ENCODE data around the gene OR5A2. TPM values are rescaled to one million over a fixed set of nuclear protein-coding genes. Genes with fewer than 3 reads are reported as not detected.
"Not testable (repeated sequence)": the region's sequence is repeated elsewhere in the genome, so short reads cannot be mapped to it uniquely, and the experiment has no call there.

OR5A2 gene
- polyA plus RNA-seq (ENCODE audit: low read depth in 6 of 6) = not detected

GRCh38 chr11:59426361-59427067, at the start of gene OR5A2:
Gene OR5A2 (minus strand): TSS chr11:59426413. CDS start chr11:59422953, 3,460 bp downstream.
- Mint-ChIP-seq H3K9me3 (no peaks in the 10 kb centered on the region), H3K4me1 (peaks cover 9 to 36% (median 12%) of the 10 kb centered on the region in 3 donors), H3K4me3 (no peak within 1 kb of the TSS), H3K27ac (no peak within 1 kb of the TSS), H3K27me3 (peaks cover 0 to 4% (median 0%) of the 10 kb centered on the region in 3 donors), H3K36me3 (no peaks in the 10 kb centered on the region)
- ATAC-seq (ENCODE audit: low read depth in 2 of 2) = no peak
- no peak for DNase-seq

DNA sequence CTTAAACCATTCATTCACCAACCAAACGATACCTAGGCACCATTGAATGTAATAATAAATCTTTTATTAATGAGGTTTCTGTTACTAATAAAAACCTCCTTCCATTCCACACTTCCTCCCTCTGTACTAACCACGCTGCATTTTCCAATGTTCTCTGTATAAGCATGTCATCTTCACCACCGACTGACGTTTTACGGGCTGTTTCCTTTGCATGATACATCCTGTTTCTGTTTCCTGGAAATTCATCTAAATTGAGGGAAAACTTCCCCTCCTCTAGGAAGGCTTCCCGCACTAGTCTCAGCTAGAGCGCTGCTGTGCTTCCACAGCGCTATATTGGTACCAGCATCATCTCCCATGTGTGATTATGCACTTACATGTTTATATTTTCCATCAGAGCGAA, 49.0 kb upstream of the OR5A2 start:
- Mint-ChIP-seq H3K27ac (no peak overlapping the region), H3K4me1 (peaks cover 5 to 13% (median 10%) of the 10 kb centered on the region in 3 donors)

DNA sequence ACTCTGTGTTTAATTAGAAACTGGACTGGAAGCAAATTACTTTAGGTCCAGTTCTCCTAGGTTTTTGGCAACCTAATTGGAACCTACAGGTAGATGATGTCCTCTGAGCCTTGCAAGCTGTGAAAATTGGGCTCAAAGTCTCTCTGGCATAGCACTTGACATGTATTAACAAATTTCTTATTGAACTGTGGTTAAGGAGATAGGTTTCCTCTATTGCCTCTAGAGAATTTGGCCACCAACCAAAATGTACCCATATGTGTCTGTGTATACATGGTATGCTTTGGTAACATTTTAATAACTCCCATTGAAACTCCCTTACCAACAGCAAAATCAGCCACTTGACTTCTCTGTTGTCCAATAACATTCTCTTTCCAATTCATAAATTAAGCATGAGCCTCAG, 46.8 kb upstream of the OR5A2 start, which contains the start of gene OR4D10:
OR4D10 (plus strand) TSS at position 301 of the 400 bp plus-strand sequence. CDS start 4,115 bp downstream, outside the sequence.
- no peaks in the 10 kb centered on the region for H3K36me3 Mint-ChIP-seq
- ATAC-seq (ENCODE audit: low read depth in 2 of 2) = no peak
- no peak for DNase-seq
- H3K27ac Mint-ChIP-seq = no peak within 1 kb of the TSS
- H3K4me1 Mint-ChIP-seq = peaks cover 5 to 13% (median 10%) of the 10 kb centered on the region in 3 donors
- no peaks in the 10 kb centered on the region for H3K9me3 Mint-ChIP-seq
- no peak within 1 kb of the TSS for H3K4me3 Mint-ChIP-seq
- peaks cover 8 to 21% (median 15%) of the 10 kb centered on the region in 3 donors for H3K27me3 Mint-ChIP-seq

More for the DNA sequence above, 49.0 kb upstream of the OR5A2 start:
- H3K36me3 Mint-ChIP-seq = no peaks in the 10 kb centered on the region
- no peaks in the 10 kb centered on the region for H3K9me3 Mint-ChIP-seq
- ATAC-seq (ENCODE audit: low read depth in 2 of 2) (no peak), DNase-seq (no peak)
- H3K4me3 Mint-ChIP-seq = no peak overlapping the region
- peaks cover 9 to 17% (median 15%) of the 10 kb centered on the region in 3 donors for H3K27me3 Mint-ChIP-seq

DNA sequence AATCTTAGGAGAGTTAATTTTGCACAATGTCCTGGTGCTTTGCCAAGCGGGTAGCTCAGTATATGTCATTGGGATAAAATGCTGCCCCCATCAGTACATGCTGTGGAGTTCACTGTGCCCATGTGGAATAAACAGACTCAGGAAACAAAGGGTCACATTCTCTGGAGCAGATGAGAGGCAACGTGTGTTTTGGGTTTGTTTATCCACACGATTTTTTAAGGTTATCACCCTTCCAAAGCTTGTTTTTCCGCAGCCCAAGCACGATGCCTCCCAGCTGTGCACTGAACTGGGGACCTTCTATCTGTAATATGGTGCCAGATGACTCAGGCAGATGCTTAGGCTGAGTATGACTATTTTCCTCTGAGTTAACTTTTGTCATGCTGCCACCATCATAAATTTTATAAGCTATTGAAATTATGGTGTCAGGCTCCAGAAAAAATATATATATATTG, 37.0 kb upstream of the OR5A2 start:
- H3K9me3 Mint-ChIP-seq = peaks cover 0 to 9% (median 4%) of the 10 kb centered on the region in 7 donors
- no peak overlapping the region for H3K27ac Mint-ChIP-seq
- H3K27me3 Mint-ChIP-seq = peaks cover 8 to 40% (median 27%) of the 10 kb centered on the region in 3 donors
- ATAC-seq (ENCODE audit: low read depth in 2 of 2) (no peak), DNase-seq (no peak)
- no peak overlapping the region for H3K4me3 Mint-ChIP-seq
- no peaks in the 10 kb centered on the region for H3K4me1 Mint-ChIP-seq
- H3K36me3 Mint-ChIP-seq = no peaks in the 10 kb centered on the region

DNA sequence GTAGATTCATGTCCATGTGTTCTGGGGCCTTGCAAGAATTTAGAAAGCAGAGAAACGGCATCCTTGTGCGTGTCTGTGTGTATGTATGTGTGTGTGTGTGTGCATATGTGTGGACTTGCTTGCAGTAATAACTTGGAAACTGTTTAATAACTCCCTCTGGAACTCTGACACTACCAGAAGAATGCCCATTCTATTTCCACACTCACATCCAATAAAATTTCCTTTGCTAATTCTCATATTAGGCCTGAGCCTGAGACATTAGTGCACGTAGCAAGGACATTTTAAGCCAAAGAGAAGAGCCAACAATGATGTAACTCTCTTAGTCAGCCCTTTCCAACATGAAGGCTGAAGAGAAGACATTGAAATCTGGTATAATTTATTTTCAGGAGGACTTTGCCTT, 33.7 kb upstream of the OR5A2 start:
- DNase-seq = no peak
- H3K4me3 Mint-ChIP-seq = no peak overlapping the region
- no peak for ATAC-seq (ENCODE audit: low read depth in 2 of 2)
- H3K27ac Mint-ChIP-seq = no peak overlapping the region
- peaks cover 0 to 8% (median 0%) of the 10 kb centered on the region in 7 donors for H3K9me3 Mint-ChIP-seq
- H3K4me1 Mint-ChIP-seq = no peaks in the 10 kb centered on the region
- peaks cover 22 to 36% (median 27%) of the 10 kb centered on the region in 3 donors for H3K27me3 Mint-ChIP-seq
- H3K36me3 Mint-ChIP-seq = peaks cover 0 to 5% of the 10 kb centered on the region in 2 donors

- peaks cover 8 to 24% (median 17%) of the 10 kb centered on the region in 3 donors for H3K27me3 Mint-ChIP-seq
- peaks cover 0 to 5% of the 10 kb centered on the region in 2 donors for H3K36me3 Mint-ChIP-seq
- H3K9me3 Mint-ChIP-seq = no peaks in the 10 kb centered on the region
- ATAC-seq (ENCODE audit: low read depth in 2 of 2) (no peak), DNase-seq (no peak)
- no peak within 1 kb of the TSS for H3K4me3 Mint-ChIP-seq
- peak within 1 kb of the TSS in 1 of 6 donors; percentile 21 for H3K27ac Mint-ChIP-seq
- no peaks in the 10 kb centered on the region for H3K4me1 Mint-ChIP-seq
These were observed 30.4 kb upstream of the OR5A2 start, which contains the start of gene OR4D6 for GRCh38 chr11:59456661-59457060. Gene OR4D6 (plus strand): TSS chr11:59456961. CDS start chr11:59456961, 0 bp downstream.

DNA sequence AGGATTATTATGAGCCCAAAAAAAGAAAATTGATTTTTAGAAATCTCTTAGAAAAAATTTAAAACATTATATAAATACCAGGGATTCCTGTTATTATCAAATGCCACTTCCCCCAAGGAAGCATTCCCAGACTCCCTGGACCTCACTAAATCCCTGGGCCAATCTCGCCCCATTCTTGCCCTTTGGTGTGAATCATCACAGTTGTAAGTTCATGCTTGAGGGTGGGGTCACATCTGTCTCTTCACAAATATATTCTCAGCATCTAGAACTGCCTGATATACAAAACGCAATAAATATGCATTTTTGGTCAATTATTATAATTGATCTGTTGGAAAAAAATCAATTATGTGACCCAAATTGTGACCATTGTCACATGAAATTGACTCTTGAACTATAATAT, 22.3 kb upstream of the OR5A2 start:
- Mint-ChIP-seq H3K4me3 (no peak overlapping the region), H3K9me3 (peaks cover 6 to 20% (median 9%) of the 10 kb centered on the region in 7 donors), H3K27ac (no peak overlapping the region), H3K4me1 (no peaks in the 10 kb centered on the region), H3K27me3 (peaks cover 5 to 36% (median 10%) of the 10 kb centered on the region in 3 donors), H3K36me3 (peaks cover 0 to 9% of the 10 kb centered on the region in 2 donors)
- ATAC-seq (ENCODE audit: low read depth in 2 of 2) = no peak
- no peak for DNase-seq

DNA sequence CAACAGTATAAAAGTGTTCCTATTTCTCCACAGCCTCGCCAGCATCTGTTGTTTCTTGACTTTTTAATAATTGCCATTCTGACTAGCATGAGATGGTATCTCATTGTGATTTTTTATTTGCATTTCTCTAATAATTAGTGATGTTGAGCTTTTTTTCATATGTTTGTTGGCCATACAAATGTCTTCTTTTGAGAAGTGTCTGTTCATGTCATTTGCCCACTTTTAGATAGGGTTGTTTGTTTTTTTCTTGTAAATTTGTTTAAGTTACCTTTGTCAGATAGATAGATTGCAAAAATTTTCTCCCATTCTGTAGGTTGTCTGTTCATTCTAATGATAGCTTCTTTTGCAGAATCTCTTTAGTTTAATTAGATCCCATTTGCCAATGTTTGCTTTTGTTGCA, 19.4 kb upstream of the OR5A2 start:
- not testable (repeated sequence) for DNase-seq; H3K4me1 Mint-ChIP-seq; H3K4me3 Mint-ChIP-seq; H3K27ac Mint-ChIP-seq; H3K36me3 Mint-ChIP-seq; ATAC-seq (ENCODE audit: low read depth in 2 of 2)
- Mint-ChIP-seq H3K9me3 (peaks cover 6 to 20% (median 9%) of the 10 kb centered on the region in 7 donors), H3K27me3 (peaks cover 5 to 40% (median 5%) of the 10 kb centered on the region in 3 donors)

- H3K36me3 Mint-ChIP-seq = no peaks in the 10 kb centered on the region
These were observed 11.6 kb upstream of the OR5A2 start for GRCh38 chr11:59437770-59438169.

DNA sequence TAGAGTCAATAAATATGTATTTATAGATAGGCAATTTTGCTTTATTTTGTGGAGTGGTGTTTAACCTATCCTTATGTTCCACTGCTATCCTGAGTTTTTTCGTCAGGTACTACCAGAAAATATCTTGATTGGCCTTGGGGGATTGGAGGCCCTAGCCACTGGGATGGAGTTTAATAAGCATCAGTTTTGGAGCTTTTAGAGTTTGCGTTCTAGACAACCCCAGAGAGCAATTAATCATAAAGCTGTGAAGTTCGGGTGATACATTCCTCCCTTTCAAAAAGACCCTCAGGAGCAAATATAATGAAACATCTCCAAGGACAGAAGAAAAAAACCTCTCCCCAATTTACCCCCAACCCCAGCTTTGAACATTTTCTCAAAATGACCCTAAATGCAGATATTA, 10.0 kb upstream of the OR5A2 start, which contains the start of gene OR5A1:
OR5A1 (plus strand) TSS at position 301 of the 400 bp plus-strand sequence. CDS start 6,700 bp downstream, outside the sequence.
- Mint-ChIP-seq H3K4me1 (no peaks in the 10 kb centered on the region), H3K9me3 (no peaks in the 10 kb centered on the region), H3K4me3 (no peak within 1 kb of the TSS), H3K27me3 (no peaks in the 10 kb centered on the region), H3K27ac (peak within 1 kb of the TSS in 1 of 6 donors; percentile 0), H3K36me3 (no peaks in the 10 kb centered on the region)
- no peak for DNase-seq
- no peak for ATAC-seq (ENCODE audit: low read depth in 2 of 2)

More at GRCh38 chr11:59437770-59438169, 11.6 kb upstream of the OR5A2 start:
- H3K27ac Mint-ChIP-seq = peak overlapping the region in 1 of 6 donors; percentile 5
- H3K27me3 Mint-ChIP-seq = no peaks in the 10 kb centered on the region
- no peak for DNase-seq
- H3K4me3 Mint-ChIP-seq = no peak overlapping the region
- no peak for ATAC-seq (ENCODE audit: low read depth in 2 of 2)
- H3K4me1 Mint-ChIP-seq = no peaks in the 10 kb centered on the region
- no peaks in the 10 kb centered on the region for H3K9me3 Mint-ChIP-seq

- H3K4me1 Mint-ChIP-seq = peaks cover 0 to 25% (median 4%) of the 10 kb centered on the region in 3 donors
- ATAC-seq (ENCODE audit: low read depth in 2 of 2) (peak; percentile 81 to 93), DNase-seq (peak; percentile 73)
- H3K4me3 Mint-ChIP-seq = no peak overlapping the region
- H3K27ac Mint-ChIP-seq = peak overlapping the region in 1 of 6 donors; percentile 58
- peaks cover 0 to 4% (median 0%) of the 10 kb centered on the region in 3 donors for H3K27me3 Mint-ChIP-seq
- no peaks in the 10 kb centered on the region for H3K36me3 Mint-ChIP-seq
- no peaks in the 10 kb centered on the region for H3K9me3 Mint-ChIP-seq
These were observed 3.8 kb upstream of the OR5A2 start for GRCh38 chr11:59429924-59430516.

DNA sequence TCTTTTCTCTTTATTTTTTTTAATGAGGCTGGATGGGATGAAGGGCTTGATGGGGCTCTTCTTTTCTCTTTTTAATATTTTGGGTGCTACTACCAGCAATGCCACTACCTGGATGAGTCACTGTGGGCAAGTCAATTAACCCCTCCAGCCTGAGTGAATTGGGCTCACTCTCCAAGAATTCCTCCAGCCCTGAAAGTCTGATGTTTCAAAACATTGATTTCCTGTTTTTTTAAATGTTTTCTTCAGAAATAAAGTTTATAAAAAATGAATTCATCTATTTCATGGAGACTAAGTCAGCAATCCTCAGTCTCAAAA, 812 bp upstream of the OR5A2 start:
- Mint-ChIP-seq H3K4me1 (peaks cover 8 to 34% (median 11%) of the 10 kb centered on the region in 3 donors), H3K9me3 (no peaks in the 10 kb centered on the region), H3K27ac (no peak overlapping the region), H3K4me3 (no peak overlapping the region), H3K27me3 (peaks cover 0 to 4% (median 0%) of the 10 kb centered on the region in 3 donors), H3K36me3 (no peaks in the 10 kb centered on the region)
- DNase-seq (no peak), ATAC-seq (ENCODE audit: low read depth in 2 of 2) (no peak)

GRCh38 chr11:59425131-59425530, 1.1 kb downstream of the OR5A2 start:
- DNase-seq (no peak), ATAC-seq (ENCODE audit: low read depth in 2 of 2) (no peak)
- no peak overlapping the region for H3K4me3 Mint-ChIP-seq
- H3K27me3 Mint-ChIP-seq = peaks cover 0 to 3% (median 0%) of the 10 kb centered on the region in 3 donors
- peaks cover 9 to 42% (median 11%) of the 10 kb centered on the region in 3 donors for H3K4me1 Mint-ChIP-seq
- H3K27ac Mint-ChIP-seq = peak overlapping the region in 1 of 6 donors; percentile 64
- H3K9me3 Mint-ChIP-seq = peaks cover 0 to 5% (median 0%) of the 10 kb centered on the region in 7 donors
- peaks cover 0 to 8% of the 10 kb centered on the region in 2 donors for H3K36me3 Mint-ChIP-seq

Measured in naive B cell (primary cell).